Neuron (in vitro differentiated cells): ENCODE results near the gene EDNRA.

Experiments
- H2AFZ ChIP-seq: one replicate; pipeline ENCODE4 v1.6.1; 2013; ENCODE audit warnings: low read depth, mild to moderate bottlenecking, inconsistent platforms, low read length, moderate library complexity
- H3K27me3 ChIP-seq: one replicate; pipeline ENCODE4 v1.6.1; 2013; ENCODE audit warnings: low read length; ENCODE audit not compliant: insufficient read depth
- H3K36me3 ChIP-seq: one replicate; pipeline ENCODE4 v1.6.1; 2013; ENCODE audit warnings: low read length; ENCODE audit not compliant: insufficient read depth
- H3K4me1 ChIP-seq: one replicate; pipeline ENCODE4 v1.6.1; 2013; ENCODE audit warnings: low read length; ENCODE audit not compliant: insufficient read depth
- H3K4me3 ChIP-seq: 2 replicates; pipeline ENCODE4 v1.5.1; 2013; ENCODE audit warnings: mild to moderate bottlenecking, low read length, moderate library complexity
- H3K9me3 ChIP-seq: one replicate; pipeline ENCODE4 v1.6.1; 2013; ENCODE audit warnings: low read length

EDNRA gene

GRCh38 chr4:147530723-147531122 is 49.8 kb downstream of the EDNRA start:
- Histone ChIP-seq H3K9me3 (no peaks in the 10 kb centered on the region), H3K4me3 (no peak overlapping the region), H3K27me3 (no peaks in the 10 kb centered on the region), H3K36me3 (no peaks in the 10 kb centered on the region), H2AFZ (no peak overlapping the region), H3K4me1 (no peaks in the 10 kb centered on the region)

- Histone ChIP-seq H3K9me3 (no peaks in the 10 kb centered on the region), H3K4me1 (no peaks in the 10 kb centered on the region), H2AFZ (no peak overlapping the region), H3K36me3 (no peaks in the 10 kb centered on the region), H3K27me3 (no peaks in the 10 kb centered on the region), H3K4me3 (no peak overlapping the region)
These were observed 52.0 kb downstream of the EDNRA start for GRCh38 chr4:147532896-147533295.

GRCh38 chr4:147533331-147533730 is 52.4 kb downstream of the EDNRA start:
- no peaks in the 10 kb centered on the region for H3K9me3 ChIP-seq
- H2AFZ ChIP-seq, result no peak overlapping the region
- no peaks in the 10 kb centered on the region for H3K36me3 ChIP-seq
- no peaks in the 10 kb centered on the region for H3K27me3 ChIP-seq
- H3K4me1 ChIP-seq, result no peaks in the 10 kb centered on the region
- H3K4me3 ChIP-seq, result no peak overlapping the region

- Histone ChIP-seq H3K36me3 (no peaks in the 10 kb centered on the region), H3K9me3 (no peaks in the 10 kb centered on the region), H2AFZ (no peak overlapping the region), H3K4me1 (no peaks in the 10 kb centered on the region), H3K27me3 (no peaks in the 10 kb centered on the region), H3K4me3 (no peak overlapping the region)
These were observed 54.2 kb downstream of the EDNRA start for GRCh38 chr4:147535124-147535523.

GRCh38 chr4:147538711-147539110 is 57.8 kb downstream of the EDNRA start:
- Histone ChIP-seq H3K9me3 (no peaks in the 10 kb centered on the region), H3K4me1 (no peaks in the 10 kb centered on the region), H2AFZ (no peak overlapping the region), H3K36me3 (no peaks in the 10 kb centered on the region), H3K27me3 (no peaks in the 10 kb centered on the region), H3K4me3 (no peak overlapping the region)

- H3K4me3 ChIP-seq, result no peak overlapping the region
- no peaks in the 10 kb centered on the region for H3K4me1 ChIP-seq
- H2AFZ ChIP-seq, result no peak overlapping the region
- no peaks in the 10 kb centered on the region for H3K9me3 ChIP-seq
- H3K36me3 ChIP-seq, result no peaks in the 10 kb centered on the region
- no peaks in the 10 kb centered on the region for H3K27me3 ChIP-seq
These were observed 59.1 kb downstream of the EDNRA start for GRCh38 chr4:147539959-147540358.

GRCh38 chr4:147542229-147542990 is 61.5 kb downstream of the EDNRA start:
- H3K4me1 ChIP-seq, result no peaks in the 10 kb centered on the region
- H3K4me3 ChIP-seq, result no peak overlapping the region
- no peaks in the 10 kb centered on the region for H3K36me3 ChIP-seq
- H2AFZ ChIP-seq, result no peak overlapping the region
- H3K27me3 ChIP-seq, result no peaks in the 10 kb centered on the region
- no peaks in the 10 kb centered on the region for H3K9me3 ChIP-seq

GRCh38 chr4:147543034-147543433 is 62.1 kb downstream of the EDNRA start:
- H3K36me3 ChIP-seq, result no peaks in the 10 kb centered on the region
- no peaks in the 10 kb centered on the region for H3K9me3 ChIP-seq
- no peaks in the 10 kb centered on the region for H3K4me1 ChIP-seq
- H3K27me3 ChIP-seq, result no peaks in the 10 kb centered on the region
- no peak overlapping the region for H3K4me3 ChIP-seq
- H2AFZ ChIP-seq, result no peak overlapping the region

- H3K4me1 ChIP-seq, result no peaks in the 10 kb centered on the region
- no peaks in the 10 kb centered on the region for H3K36me3 ChIP-seq
- H3K4me3 ChIP-seq, result no peak overlapping the region
- no peak overlapping the region for H2AFZ ChIP-seq
- no peaks in the 10 kb centered on the region for H3K9me3 ChIP-seq
- no peaks in the 10 kb centered on the region for H3K27me3 ChIP-seq
These were observed 65.5 kb downstream of the EDNRA start for GRCh38 chr4:147546349-147546748.

- H3K36me3 ChIP-seq, result no peaks in the 10 kb centered on the region
- H3K4me1 ChIP-seq, result no peaks in the 10 kb centered on the region
- no peak overlapping the region for H3K4me3 ChIP-seq
- no peak overlapping the region for H2AFZ ChIP-seq
- H3K27me3 ChIP-seq, result no peaks in the 10 kb centered on the region
- H3K9me3 ChIP-seq, result no peaks in the 10 kb centered on the region
These were observed 66.6 kb downstream of the EDNRA start for GRCh38 chr4:147547314-147548056.

- Histone ChIP-seq H3K4me1 (no peaks in the 10 kb centered on the region), H3K9me3 (no peaks in the 10 kb centered on the region), H3K27me3 (no peaks in the 10 kb centered on the region), H3K4me3 (no peak overlapping the region), H2AFZ (no peak overlapping the region), H3K36me3 (no peaks in the 10 kb centered on the region)
These were observed 67.4 kb downstream of the EDNRA start for GRCh38 chr4:147548256-147548655.

- no peaks in the 10 kb centered on the region for H3K27me3 ChIP-seq
- H3K4me1 ChIP-seq, result no peaks in the 10 kb centered on the region
- no peak overlapping the region for H2AFZ ChIP-seq
- H3K4me3 ChIP-seq, result no peak overlapping the region
- no peaks in the 10 kb centered on the region for H3K9me3 ChIP-seq
- no peaks in the 10 kb centered on the region for H3K36me3 ChIP-seq
These were observed 69.8 kb downstream of the EDNRA start for GRCh38 chr4:147550626-147551246.

GRCh38 chr4:147560625-147561024 is 79.7 kb downstream of the EDNRA start:
- H3K36me3 ChIP-seq, result no peaks in the 10 kb centered on the region
- H2AFZ ChIP-seq, result no peak overlapping the region
- H3K4me1 ChIP-seq, result no peaks in the 10 kb centered on the region
- H3K4me3 ChIP-seq, result no peak overlapping the region
- H3K9me3 ChIP-seq, result no peaks in the 10 kb centered on the region
- H3K27me3 ChIP-seq, result no peaks in the 10 kb centered on the region
